Ecto neural progenitor cell (in vitro differentiated cells): ENCODE data around the gene EGFL6.
A peak's percentile ranks its signal among the peaks of the same experiment; 100 is the strongest.

Source experiments
- DNase-seq: peaks from one replicate; pipeline ENCODE4 v3.0.0-alpha.2; 2018; ENCODE audit warnings: low spot score

Gene EGFL6

GRCh38 chrX:13569479-13570260 is at the start of gene EGFL6:
Gene EGFL6 (plus strand): TSS chrX:13569601. CDS start chrX:13569862, 261 bp downstream.
- peak; percentile 54 for DNase-seq

GRCh38 chrX:13520351-13520750 is 49.0 kb upstream of the EGFL6 start:
- DNase-seq = no peak

GRCh38 chrX:13520936-13521335 is 48.5 kb upstream of the EGFL6 start:
- no peak for DNase-seq

GRCh38 chrX:13522811-13523210 is 46.6 kb upstream of the EGFL6 start:
- DNase-seq = no peak

GRCh38 chrX:13533726-13534125 is 35.7 kb upstream of the EGFL6 start:
- DNase-seq = no peak

- DNase-seq = no peak
These were observed 33.8 kb upstream of the EGFL6 start for GRCh38 chrX:13535376-13536165.

- DNase-seq = no peak
These were observed 32.9 kb upstream of the EGFL6 start for GRCh38 chrX:13536551-13536950.

- no peak for DNase-seq
These were observed 31.0 kb upstream of the EGFL6 start for GRCh38 chrX:13538414-13538813.

GRCh38 chrX:13540602-13541001 is 28.8 kb upstream of the EGFL6 start:
- DNase-seq = no peak

GRCh38 chrX:13545726-13546125 is 23.7 kb upstream of the EGFL6 start:
- DNase-seq = no peak

GRCh38 chrX:13547671-13548070 is 21.7 kb upstream of the EGFL6 start:
- no peak for DNase-seq

- DNase-seq = no peak
These were observed 19.1 kb upstream of the EGFL6 start for GRCh38 chrX:13550346-13550745.

- DNase-seq = no peak
These were observed 17.8 kb upstream of the EGFL6 start for GRCh38 chrX:13551610-13552009.

- no peak for DNase-seq
These were observed 16.5 kb upstream of the EGFL6 start for GRCh38 chrX:13552892-13553291.

GRCh38 chrX:13565511-13565910 is 3.9 kb upstream of the EGFL6 start:
- DNase-seq = no peak

- no peak for DNase-seq
These were observed 832 bp downstream of the EGFL6 start for GRCh38 chrX:13570261-13570605.

- DNase-seq = no peak
These were observed 1.7 kb downstream of the EGFL6 start for GRCh38 chrX:13571136-13571535.

GRCh38 chrX:13574600-13574999 is 5.2 kb downstream of the EGFL6 start:
- DNase-seq = no peak

GRCh38 chrX:13579661-13580060 is 10.3 kb downstream of the EGFL6 start:
- DNase-seq = no peak

GRCh38 chrX:13581554-13581953 is 12.2 kb downstream of the EGFL6 start:
- no peak for DNase-seq

- no peak for DNase-seq
These were observed 18.5 kb downstream of the EGFL6 start for GRCh38 chrX:13587786-13588477.

- no peak for DNase-seq
These were observed 20.8 kb downstream of the EGFL6 start for GRCh38 chrX:13590207-13590606.

GRCh38 chrX:13590914-13591313 is 21.5 kb downstream of the EGFL6 start:
- no peak for DNase-seq
